Activated naive CD4-positive, alpha-beta T cell treated with anti-CD3 and anti-CD28 coated beads for 36 hours (primary cell): Measurements from ENCODE around the gene DDX52. TPM values are rescaled to one million over a fixed set of nuclear protein-coding genes. Genes with fewer than 3 reads are reported as not detected.
"Not testable (repeated sequence)": the region's sequence is repeated elsewhere in the genome, so short reads cannot be mapped to it uniquely, and the experiment has no call there.

Experiments
- CTCF ChIA-PET: fragments of 350-600 bp; sonication (Branson Sonifier 250); formaldehyde crosslinking; loops from one replicate; lab custom pipeline; 2021; ENCODE audit warnings: antibody characterized with exemption; lab: Charles Lee
- DNase-seq: peaks from one replicate; pipeline ENCODE4 v3.0.0-alpha.2; 2020
- H3K27ac Mint-ChIP-seq: one replicate; pipeline ENCODE4 v1.8.0; 2021; ENCODE audit warnings: mild to moderate bottlenecking, mixed read lengths
- H3K27me3 Mint-ChIP-seq: one replicate; pipeline ENCODE4 v1.8.0; 2021; ENCODE audit warnings: low read depth, mixed read lengths
- H3K36me3 Mint-ChIP-seq: one replicate; pipeline ENCODE4 v1.8.0; 2021; ENCODE audit warnings: low read depth, mixed read lengths
- H3K4me1 Mint-ChIP-seq: one replicate; pipeline ENCODE4 v1.8.0; 2021; ENCODE audit warnings: low read depth, mixed read lengths
- H3K4me3 Mint-ChIP-seq: one replicate; pipeline ENCODE4 v1.8.0; 2021; ENCODE audit warnings: mild to moderate bottlenecking, moderate library complexity, mixed read lengths
- H3K9me3 Mint-ChIP-seq: one replicate; pipeline ENCODE4 v1.8.0; 2021; ENCODE audit warnings: mixed read lengths
- intact Hi-C: fragments of 100-400 bp; cut with micrococcal nuclease; formaldehyde crosslinking; loops from one replicate; pipeline ENCODE4 v1.15.1; 2023
- total RNA-seq, 2 experiments: library from RNA; stranded (reverse); gene quantifications; one replicate each; pipeline ENCODE4 v1.2.3, GENCODE V29; 2021

The DDX52 gene
- total RNA-seq, 2 experiments from 2014 or later, result 18.5 to 20.2 TPM

DNA sequence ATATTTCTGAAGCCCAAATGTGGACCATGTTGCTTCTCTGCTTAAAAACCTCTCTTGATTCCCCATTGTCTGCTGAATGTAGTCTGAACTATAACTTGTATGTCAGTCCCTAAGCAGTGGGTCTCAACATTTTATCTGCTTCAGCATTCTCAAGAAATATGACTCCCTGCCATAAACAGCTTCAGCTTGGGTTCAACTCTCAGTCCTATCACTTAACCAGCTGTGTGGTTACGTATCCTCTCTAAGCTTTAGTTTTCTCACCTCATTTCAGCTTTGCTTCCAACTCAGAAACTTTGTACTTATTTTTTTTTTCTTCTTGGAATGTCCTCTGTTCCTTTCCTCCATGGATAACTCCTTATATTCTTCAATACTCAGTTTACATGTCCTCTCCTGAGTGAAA is 4.6 kb upstream of the DDX52 start:
- H3K9me3 Mint-ChIP-seq, result no peaks in the 10 kb centered on the region

DNA sequence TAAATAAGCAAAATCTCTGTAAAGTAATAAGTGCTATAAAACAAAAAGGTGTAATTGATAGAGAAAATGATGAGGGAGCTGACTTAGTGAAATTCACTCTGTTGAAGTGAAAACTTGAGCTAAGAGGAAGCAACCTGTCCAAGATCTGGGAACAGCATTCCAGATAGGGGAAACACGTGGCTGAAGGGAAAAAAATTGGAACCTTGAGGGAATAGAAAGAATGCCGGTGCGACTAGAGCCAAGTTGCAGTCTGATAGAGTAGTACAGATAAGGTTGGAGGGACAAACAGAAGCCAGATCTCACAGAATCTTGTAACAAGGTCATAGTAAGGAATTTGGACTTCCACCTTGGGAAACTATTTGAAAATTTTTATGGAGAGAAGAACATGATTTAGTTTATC is 623 bp upstream of the DDX52 start:
- CTCF ChIA-PET, result interaction anchor here (1.0 to 1.2 kb wide), 2 partner anchors 9 to 14 kb away, joined by 4 to 5 read pairs; no protein-coding TSS in a partner anchor
- peaks cover 22% of the 10 kb centered on the region for H3K4me1 Mint-ChIP-seq
- no peaks in the 10 kb centered on the region for H3K9me3 Mint-ChIP-seq
- no peak for DNase-seq
- H3K36me3 Mint-ChIP-seq, result peaks cover 19% of the 10 kb centered on the region
- peaks cover 14% of the 10 kb centered on the region for H3K27me3 Mint-ChIP-seq
- peak overlapping the region; percentile 87 for H3K4me3 Mint-ChIP-seq
- no peak overlapping the region for H3K27ac Mint-ChIP-seq
- intact Hi-C loops, result loop anchor here (1.0 to 5.0 kb wide), 3 partner anchors 35 to 147 kb away; partner anchors contain the start of gene SYNRG

More for the DNA sequence above, 4.6 kb upstream of the DDX52 start:
- Mint-ChIP-seq H3K27ac (no peak overlapping the region), H3K27me3 (peaks cover 28% of the 10 kb centered on the region), H3K4me1 (peaks cover 3% of the 10 kb centered on the region), H3K36me3 (no peaks in the 10 kb centered on the region), H3K4me3 (no peak overlapping the region)
- DNase-seq, result no peak
- CTCF ChIA-PET, result interaction anchor here (0.6 to 1.0 kb wide), 4 partner anchors 17 to 503 kb away, joined by 3 to 5 read pairs (median 4); no protein-coding TSS in a partner anchor
- intact Hi-C loops, result no loop called here

DNA sequence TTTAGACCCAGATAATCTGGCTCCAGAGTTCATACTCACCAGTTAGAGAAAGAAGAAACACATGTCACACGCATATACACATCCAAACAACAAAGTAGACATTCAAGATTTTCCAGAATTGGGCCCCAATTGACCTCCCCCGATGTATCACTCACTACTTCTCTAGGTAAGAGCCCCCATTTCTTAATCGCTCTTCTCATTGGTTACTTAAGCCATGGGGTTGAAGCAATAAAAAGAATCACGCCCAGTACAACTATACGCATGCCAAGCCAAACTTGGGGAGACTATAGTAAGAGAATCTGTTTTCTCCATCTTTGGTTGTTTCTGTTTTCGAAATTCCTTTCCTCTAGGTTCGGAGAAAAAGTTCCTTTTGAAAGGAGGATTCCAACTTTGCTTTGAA is 565 bp downstream of the DDX52 start:
- Mint-ChIP-seq H3K4me3 (peak overlapping the region; percentile 87), H3K36me3 (peaks cover 23% of the 10 kb centered on the region), H3K9me3 (no peaks in the 10 kb centered on the region), H3K27me3 (peaks cover 13% of the 10 kb centered on the region), H3K27ac (peak overlapping the region; percentile 81), H3K4me1 (peaks cover 24% of the 10 kb centered on the region)
- DNase-seq, result peak; percentile 4
- intact Hi-C loops, result loop anchor here (1.0 to 5.0 kb wide), 3 partner anchors 34 to 149 kb away; partner anchors contain the start of gene SYNRG
- CTCF ChIA-PET, result no interaction called here

DNA sequence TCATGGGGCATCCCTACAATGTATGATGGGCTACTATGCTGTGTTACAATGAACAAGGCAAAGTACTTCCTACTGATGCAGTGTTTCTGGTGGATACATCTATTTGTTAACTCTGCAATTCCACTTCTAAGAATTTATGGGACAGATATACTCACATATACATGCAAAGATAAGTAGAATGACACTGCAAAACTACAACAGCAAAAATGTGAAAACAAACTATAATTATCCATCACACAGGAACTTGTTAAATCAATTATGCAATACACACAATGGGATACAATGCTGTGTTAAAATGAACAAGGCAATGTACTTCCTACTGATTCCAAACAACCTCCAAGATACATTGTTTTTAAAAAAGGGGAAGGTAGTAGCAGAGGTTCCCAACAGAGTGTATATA is 3.2 kb downstream of the DDX52 start:
- intact Hi-C loops, result loop anchor here (5.0 kb wide), 1 partner anchor 113 kb away; no protein-coding TSS in a partner anchor
- Mint-ChIP-seq H3K4me3 (no peak overlapping the region), H3K27me3 (peaks cover 6% of the 10 kb centered on the region), H3K4me1 (peaks cover 24% of the 10 kb centered on the region), H3K27ac (no peak overlapping the region), H3K36me3 (peaks cover 29% of the 10 kb centered on the region), H3K9me3 (no peaks in the 10 kb centered on the region)
- CTCF ChIA-PET, result no interaction called here
- DNase-seq, result no peak

DNA sequence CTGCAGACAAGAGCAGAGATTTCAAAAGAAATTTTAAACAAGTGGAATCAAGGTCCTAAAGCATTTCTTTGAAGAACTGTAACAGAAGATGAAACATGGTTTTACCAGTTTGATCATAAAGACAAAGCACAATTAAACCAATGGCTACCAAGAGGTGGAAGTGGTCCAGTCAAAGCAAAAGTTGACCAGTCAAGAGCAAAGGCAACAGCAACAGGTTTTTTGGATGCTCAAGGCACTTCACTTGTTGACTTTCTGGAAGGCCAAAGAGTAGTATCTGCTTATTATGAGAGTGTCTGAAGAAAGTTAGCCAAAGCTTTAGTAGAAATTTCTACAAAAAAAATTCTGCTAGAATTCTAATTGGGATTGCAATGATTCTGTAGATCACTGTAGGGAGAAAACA is 5.3 kb downstream of the DDX52 start:
- no peak for DNase-seq
- Mint-ChIP-seq H3K4me3 (no peak overlapping the region), H3K27me3 (no peaks in the 10 kb centered on the region), H3K27ac (no peak overlapping the region), H3K4me1 (peaks cover 21% of the 10 kb centered on the region), H3K9me3 (no peaks in the 10 kb centered on the region), H3K36me3 (peaks cover 31% of the 10 kb centered on the region)
- CTCF ChIA-PET, result no interaction called here
- intact Hi-C loops, result no loop called here

DNA sequence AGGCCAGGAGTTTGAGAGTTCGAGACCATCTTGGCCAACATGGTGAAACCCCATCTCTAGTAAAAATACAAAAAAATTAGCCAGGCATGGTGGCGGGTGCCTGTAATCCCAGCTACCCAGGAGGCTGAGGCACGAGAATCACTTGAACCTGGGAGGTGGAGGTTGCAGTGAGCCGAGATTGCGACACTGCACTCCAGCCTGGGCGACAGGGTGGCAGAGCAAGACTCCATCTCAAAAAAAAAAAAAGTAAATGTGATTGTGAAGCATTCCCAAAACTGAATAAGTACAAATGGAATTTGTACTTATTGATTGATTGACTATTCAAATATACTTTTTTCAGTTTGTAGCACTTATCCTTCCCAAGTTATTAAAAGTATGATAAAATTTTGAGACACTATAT is 26.8 kb downstream of the DDX52 start:
- CTCF ChIA-PET, H3K4me3 Mint-ChIP-seq, H3K4me1 Mint-ChIP-seq, H3K9me3 Mint-ChIP-seq, H3K27ac Mint-ChIP-seq, intact Hi-C loops, DNase-seq, H3K27me3 Mint-ChIP-seq: not testable (repeated sequence)
- peaks cover 14% of the 10 kb centered on the region for H3K36me3 Mint-ChIP-seq

DNA sequence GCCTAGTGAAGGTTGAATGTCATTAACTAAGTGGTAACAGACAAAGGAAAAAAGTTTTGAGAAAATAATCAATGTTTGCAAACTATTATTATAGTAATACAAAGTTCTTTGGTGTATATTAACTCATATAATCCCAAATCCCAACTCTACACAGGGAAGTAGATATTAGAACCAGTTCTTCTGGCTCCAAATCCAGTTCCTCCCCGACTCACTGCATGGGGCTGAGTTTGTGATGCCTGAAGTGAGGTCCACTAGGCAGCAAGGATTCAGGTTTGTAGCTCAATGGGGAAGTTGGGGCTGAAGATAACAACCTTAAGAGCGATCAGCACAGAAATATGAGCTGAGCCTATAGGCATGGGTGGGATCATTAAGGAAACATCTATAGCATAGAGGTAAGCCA is 28.4 kb downstream of the DDX52 start:
- H3K4me3 Mint-ChIP-seq, result no peak overlapping the region
- H3K27me3 Mint-ChIP-seq, result no peaks in the 10 kb centered on the region
- CTCF ChIA-PET, result no interaction called here
- peaks cover under 1% of the 10 kb centered on the region for H3K4me1 Mint-ChIP-seq
- no peak overlapping the region for H3K27ac Mint-ChIP-seq
- H3K36me3 Mint-ChIP-seq, result peaks cover 8% of the 10 kb centered on the region
- H3K9me3 Mint-ChIP-seq, result no peaks in the 10 kb centered on the region
- intact Hi-C loops, result no loop called here
- no peak for DNase-seq

DNA sequence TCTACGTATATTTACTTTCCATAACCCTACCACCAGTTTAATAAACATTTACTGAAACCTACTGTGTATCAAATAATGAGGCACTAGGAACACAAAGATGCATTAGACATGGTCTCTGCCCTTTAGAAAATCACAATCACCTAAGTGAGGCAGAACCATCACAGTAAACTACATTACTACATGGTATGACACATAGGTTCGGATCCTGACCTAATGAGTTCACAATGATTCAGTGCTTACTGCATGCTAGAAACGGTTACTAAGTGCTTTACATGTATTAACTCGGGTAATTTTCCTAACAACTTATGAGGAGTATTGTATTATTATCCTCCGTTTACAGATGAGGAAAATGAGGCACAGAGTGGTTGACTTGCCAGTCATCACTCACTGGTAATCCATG is 28.9 kb downstream of the DDX52 start:
- Mint-ChIP-seq H3K36me3 (peaks cover 8% of the 10 kb centered on the region), H3K27ac (no peak overlapping the region), H3K27me3 (no peaks in the 10 kb centered on the region), H3K4me1 (peaks cover 4% of the 10 kb centered on the region), H3K9me3 (no peaks in the 10 kb centered on the region), H3K4me3 (no peak overlapping the region)
- intact Hi-C loops, result no loop called here
- CTCF ChIA-PET, result no interaction called here
- no peak for DNase-seq

DNA sequence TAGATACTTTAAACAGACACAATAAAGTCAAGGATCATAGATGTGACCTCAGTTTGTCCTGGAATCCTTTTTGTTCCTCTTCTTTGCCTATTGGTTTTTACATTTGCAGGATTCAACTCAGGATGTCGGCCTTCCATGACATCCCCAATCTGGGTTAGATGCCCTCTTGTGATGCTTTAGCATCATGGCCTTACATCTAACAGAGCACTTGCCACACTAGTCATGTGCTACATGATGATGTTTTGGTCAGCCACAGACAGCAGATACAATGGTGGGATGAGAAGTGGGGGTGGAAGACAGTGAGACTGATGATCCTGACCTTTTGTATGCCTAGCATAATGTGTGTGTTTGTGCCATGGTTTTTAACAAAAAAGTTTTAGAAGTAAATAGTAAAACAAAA is 32.3 kb downstream of the DDX52 start:
- intact Hi-C loops, result no loop called here
- Mint-ChIP-seq H3K36me3 (peaks cover 4% of the 10 kb centered on the region), H3K27me3 (no peaks in the 10 kb centered on the region), H3K4me1 (peaks cover 21% of the 10 kb centered on the region), H3K9me3 (no peaks in the 10 kb centered on the region), H3K27ac (no peak overlapping the region), H3K4me3 (no peak overlapping the region)
- no peak for DNase-seq
- CTCF ChIA-PET, result interaction anchor here (0.6 kb wide), 1 partner anchor 39 kb away, joined by 3 read pairs; no protein-coding TSS in a partner anchor

DNA sequence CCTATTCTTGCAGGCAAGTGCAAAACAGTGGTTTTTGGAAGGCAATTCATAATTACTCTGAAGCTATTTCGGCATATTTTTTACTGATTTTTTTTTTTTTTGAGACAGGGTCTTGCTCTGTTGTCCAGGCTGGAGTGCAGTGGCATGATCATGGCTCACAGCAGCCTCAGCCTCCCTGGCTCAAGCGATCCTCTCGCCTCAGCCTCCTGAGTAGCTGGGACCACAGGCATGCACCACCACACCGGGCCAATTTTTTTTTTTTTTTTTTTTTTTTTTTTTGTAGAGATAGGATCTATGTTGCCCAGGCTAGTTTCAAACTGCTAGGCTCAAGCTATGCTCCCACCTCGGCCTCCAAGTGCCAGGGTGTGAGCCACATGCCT is 33.2 kb downstream of the DDX52 start:
- H3K9me3 Mint-ChIP-seq, H3K36me3 Mint-ChIP-seq, DNase-seq, H3K27me3 Mint-ChIP-seq, intact Hi-C loops: not testable (repeated sequence)
- H3K27ac Mint-ChIP-seq, result peak overlapping the region; percentile 82
- peak overlapping the region; percentile 84 for H3K4me3 Mint-ChIP-seq
- H3K4me1 Mint-ChIP-seq, result peaks cover 30% of the 10 kb centered on the region
- CTCF ChIA-PET, result interaction anchor here (0.6 to 1.7 kb wide), 10 partner anchors 9 to 1819 kb away, joined by 3 to 7 read pairs (median 5); no protein-coding TSS in a partner anchor

DNA sequence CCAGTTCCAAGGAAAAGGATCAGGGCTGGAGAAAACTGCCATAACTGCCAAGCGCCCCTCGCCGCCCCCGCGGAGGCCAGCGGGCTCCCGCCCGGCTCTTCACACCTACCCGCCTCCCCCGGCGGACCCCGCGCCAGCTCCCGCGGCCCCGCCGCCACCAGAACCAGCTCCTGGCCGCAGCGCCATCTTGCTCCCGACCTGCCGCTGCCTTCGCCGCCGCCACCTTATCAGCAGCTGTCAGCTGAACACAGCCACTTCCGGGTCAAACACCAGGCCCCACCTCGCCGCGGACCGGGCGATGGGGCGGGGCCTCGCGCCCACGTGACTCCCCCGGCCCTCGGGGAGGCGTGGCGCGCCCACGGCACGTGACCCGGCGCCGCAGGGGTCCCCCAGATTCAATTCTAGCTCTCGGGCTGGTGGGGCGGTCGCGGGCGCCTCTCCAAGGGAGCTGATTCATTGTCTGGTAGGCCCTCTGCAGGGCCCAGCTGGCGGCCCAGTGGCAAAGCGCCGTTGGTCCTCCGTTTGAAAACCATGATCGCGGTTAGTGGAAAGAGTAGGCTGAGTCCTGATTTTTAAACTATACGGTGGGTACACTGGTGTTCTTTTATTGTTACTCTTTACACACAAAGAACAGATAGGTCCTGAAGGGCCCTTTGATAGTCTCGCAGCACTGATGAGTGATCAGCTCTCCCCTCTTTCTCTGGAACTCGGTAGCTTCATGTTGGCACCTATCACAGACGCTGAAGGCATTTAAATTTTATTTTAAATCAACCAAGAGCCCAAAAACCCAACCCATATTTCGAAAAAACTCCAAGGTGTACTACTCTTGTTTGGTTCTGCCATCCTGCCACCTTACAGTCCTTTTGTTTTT is 33.8 kb downstream of the DDX52 start, which contains the start of gene SYNRG:
SYNRG (minus strand) TSS at position 249 of the 871 bp plus-strand sequence; CDS start at position 186, 63 bp downstream.
- no peaks in the 10 kb centered on the region for H3K9me3 Mint-ChIP-seq
- H3K27ac Mint-ChIP-seq, result peak within 1 kb of the TSS; percentile 93
- H3K4me3 Mint-ChIP-seq, result peak within 1 kb of the TSS; percentile 84
- H3K27me3 Mint-ChIP-seq, result no peaks in the 10 kb centered on the region
- peaks cover 4% of the 10 kb centered on the region for H3K36me3 Mint-ChIP-seq
- H3K4me1 Mint-ChIP-seq, result peaks cover 36% of the 10 kb centered on the region
- peak; percentile 93 for DNase-seq
- CTCF ChIA-PET, result interaction anchor here (0.6 to 1.7 kb wide), 11 partner anchors 10 to 1819 kb away, joined by 3 to 7 read pairs (median 4); no protein-coding TSS in a partner anchor
- intact Hi-C loops, result loop anchor here (1.0 to 5.0 kb wide), 9 partner anchors 33 to 1062 kb away; partner anchors contain the start of genes ACACA, DDX52, DUSP14 and TADA2A
